HG03460 (cell line): ENCODE results near the gene IFT88.
"Not testable (repeated sequence)": the region's sequence is repeated elsewhere in the genome, so short reads cannot be mapped to it uniquely, and the experiment has no call there.

ENCODE experiments used
- ATAC-seq: cut with Tn5 transposase; IDR thresholded peaks from one replicate; pipeline ENCODE4 v1.9.1; 2021; ENCODE audit not compliant: unreplicated experiment

IFT88 gene

GRCh38 chr13:20623000-20623399 is 56.0 kb downstream of the IFT88 start:
- no peak for ATAC-seq

- no peak for ATAC-seq
Observed at GRCh38 chr13:20624213-20624612, 57.3 kb downstream of the IFT88 start.

DNA sequence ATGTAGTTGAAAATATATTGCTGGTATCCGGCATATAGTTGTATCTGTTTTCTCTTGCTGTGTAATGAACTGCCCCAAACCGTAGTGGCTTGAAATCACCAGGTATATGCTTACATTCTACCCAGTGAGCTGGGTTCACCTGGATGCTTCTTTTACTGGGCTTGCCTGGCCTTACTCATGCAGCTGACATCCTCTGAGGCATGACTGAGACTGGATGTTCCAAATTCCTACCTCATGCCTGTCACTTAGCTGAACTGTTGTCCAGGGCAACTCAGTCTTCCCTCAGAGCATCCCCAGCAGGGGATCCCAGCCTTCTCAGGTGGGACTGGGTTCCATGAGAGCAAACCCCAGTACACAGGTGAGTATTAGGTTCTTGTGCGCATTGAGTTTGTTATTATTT is 66.8 kb downstream of the IFT88 start:
- no peak for ATAC-seq

GRCh38 chr13:20636079-20636478 is 69.1 kb downstream of the IFT88 start:
- ATAC-seq: no peak

GRCh38 chr13:20637811-20638210 is 70.9 kb downstream of the IFT88 start:
- no peak for ATAC-seq

- no peak for ATAC-seq
Observed at GRCh38 chr13:20647758-20648157, 80.8 kb downstream of the IFT88 start.

DNA sequence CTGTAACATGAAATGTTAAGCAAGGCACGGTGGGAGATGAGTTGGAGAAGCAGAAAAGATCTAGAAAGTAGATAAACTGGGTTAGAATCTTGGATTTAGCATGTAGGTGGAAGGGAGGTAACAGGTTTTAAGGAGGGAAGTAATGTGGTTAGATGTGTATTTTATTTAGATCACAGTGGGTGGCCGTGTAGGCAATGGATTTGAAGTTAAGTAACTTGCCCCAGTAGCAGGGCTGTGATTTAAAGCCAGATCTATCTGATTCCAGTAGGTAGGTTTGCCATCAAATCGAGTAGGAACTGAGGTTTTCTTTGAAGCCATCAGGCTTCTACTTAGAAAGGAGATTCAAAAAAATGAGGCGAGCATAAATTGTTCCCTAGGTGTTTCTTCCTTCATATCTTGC is 86.0 kb downstream of the IFT88 start:
- no peak for ATAC-seq

DNA sequence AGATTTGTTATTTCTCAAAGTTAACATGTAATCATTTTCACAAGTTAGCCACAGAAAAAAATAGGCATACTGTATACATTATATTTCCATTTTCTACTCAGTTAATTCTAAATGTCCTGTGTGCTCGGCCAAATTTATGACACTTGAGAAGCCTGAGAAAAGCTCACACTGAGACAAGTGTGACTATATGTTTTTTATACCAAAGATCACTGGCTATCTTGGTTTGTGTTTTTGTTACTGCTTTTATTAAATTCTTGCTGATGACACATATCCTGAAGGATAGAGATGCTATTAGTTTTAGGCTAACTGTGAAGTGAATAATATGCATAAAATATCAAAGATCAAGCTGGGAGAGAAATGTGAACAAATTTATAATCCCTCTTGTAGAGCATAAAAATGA is 87.2 kb downstream of the IFT88 start:
- no peak for ATAC-seq

- no peak for ATAC-seq
Observed at GRCh38 chr13:20658451-20659040, 91.6 kb downstream of the IFT88 start.

DNA sequence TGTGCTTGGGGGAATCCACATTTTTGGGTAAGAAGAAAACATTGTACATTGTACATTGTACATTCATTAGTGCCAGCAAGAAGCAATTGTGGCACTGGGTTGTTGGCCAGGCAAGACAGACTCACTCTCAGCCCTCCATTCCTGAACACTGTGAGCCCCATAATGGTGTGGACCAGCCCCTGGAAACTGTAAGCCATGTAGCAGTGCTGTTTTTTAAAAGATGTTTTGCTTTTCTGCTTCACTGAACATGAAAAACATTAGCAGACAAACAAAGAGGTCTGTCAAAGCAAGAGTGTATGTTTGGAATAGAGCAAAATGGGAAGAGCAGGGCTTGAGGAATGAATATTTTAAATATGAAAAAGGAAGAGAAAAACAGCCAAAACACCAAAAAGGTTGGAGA is 97.4 kb downstream of the IFT88 start:
- ATAC-seq: no peak

DNA sequence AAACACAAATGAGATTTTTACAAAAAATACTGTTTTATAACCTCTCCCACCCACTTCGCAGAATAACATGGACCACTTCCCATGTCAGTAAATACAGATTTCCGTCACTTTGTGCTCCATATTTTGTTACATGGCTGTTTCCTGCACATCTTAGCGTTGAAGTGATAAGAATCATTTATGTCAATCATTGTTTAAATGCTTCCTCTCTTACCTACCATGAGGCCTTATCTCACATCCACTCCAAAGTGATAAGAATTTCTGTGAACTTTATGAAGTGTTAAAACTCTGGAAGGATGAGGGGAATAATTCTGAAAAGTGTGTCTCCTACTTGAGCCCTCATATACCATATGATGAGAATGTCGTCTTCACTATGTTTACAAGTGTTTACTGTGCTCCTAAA is 100.0 kb downstream of the IFT88 start:
- ATAC-seq: no peak

- ATAC-seq: no peak
Observed at GRCh38 chr13:20667857-20668437, 101.0 kb downstream of the IFT88 start.

GRCh38 chr13:20669162-20669561 is 102.2 kb downstream of the IFT88 start:
- ATAC-seq: no peak

DNA sequence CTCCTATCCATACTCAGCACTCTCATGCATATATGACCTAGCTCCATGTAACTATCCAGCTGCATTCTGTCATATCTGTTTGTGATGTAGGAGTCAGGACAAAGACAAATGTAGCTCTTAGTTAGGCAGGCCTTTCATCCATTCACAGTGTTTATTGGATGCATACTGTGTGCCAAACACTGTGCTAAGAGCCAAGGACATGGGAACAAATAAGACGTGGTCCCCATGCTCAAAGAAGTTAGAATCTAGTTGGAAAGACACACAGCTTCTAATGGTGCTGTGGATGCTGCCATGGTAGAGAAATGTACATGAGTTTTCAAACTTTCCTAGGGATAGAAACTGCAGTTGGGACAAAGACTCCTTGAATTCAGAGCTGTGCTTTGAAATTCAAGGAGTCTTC is 104.8 kb downstream of the IFT88 start:
- no peak for ATAC-seq

DNA sequence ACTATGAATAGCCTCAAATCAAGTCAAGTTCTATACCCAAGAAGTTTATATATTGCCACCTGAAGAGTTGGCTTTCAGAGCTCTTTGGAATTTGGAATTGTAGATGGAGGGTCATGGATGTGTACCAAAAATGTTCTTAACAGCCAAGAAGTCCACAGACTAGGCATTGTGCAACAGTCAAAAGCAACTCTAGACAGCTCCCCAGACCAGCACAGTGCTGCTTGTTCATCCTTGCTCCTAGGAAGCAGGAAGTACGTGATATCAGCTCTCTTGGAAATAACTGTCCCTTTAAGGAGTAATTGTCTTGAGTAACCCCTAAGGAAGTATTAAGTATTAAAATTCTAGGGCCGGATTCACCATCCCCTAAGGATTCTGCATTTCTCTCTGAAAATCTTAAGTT is 105.8 kb downstream of the IFT88 start:
- no peak for ATAC-seq

DNA sequence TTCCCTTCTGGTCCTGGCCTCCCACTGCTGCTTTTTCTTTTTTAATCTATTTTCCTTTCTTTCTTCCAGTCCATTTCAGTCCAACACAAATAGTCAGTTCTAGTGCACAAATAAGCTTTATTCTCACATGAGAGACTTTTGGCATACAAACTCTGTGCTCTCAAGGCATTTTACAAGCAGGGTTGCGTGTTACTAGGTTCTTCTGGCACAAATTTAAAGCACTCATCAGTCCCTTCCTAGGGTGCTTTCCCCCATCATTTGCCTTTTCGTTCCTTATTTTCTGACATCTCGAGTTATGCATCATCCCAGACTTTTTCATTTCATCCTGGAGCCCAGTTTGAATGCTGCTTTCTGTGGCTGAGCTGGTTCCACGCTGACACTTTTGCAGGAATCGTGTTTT is 106.8 kb downstream of the IFT88 start:
- no peak for ATAC-seq

GRCh38 chr13:20676213-20676612 is 109.3 kb downstream of the IFT88 start:
- no peak for ATAC-seq

GRCh38 chr13:20678606-20679005 is 111.6 kb downstream of the IFT88 start:
- not testable (repeated sequence) for ATAC-seq

DNA sequence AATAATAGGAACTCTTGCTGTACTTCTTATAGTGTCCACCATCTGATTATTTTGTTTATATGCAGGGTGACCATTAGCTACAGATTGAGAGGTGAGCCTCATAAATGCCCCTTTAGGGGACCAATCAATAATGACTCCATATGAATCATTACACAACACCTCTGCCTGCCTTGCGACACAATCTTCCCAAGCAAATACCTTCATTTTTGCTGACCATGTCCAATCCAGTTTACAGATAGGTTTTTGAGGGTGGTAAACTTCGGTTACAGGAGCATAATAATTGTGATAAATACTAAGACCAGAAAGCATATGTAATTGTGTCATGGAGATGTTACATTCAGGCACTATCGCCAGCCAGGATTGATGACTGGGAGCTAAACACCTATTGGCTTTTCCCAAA is 112.9 kb downstream of the IFT88 start:
- ATAC-seq: no peak

DNA sequence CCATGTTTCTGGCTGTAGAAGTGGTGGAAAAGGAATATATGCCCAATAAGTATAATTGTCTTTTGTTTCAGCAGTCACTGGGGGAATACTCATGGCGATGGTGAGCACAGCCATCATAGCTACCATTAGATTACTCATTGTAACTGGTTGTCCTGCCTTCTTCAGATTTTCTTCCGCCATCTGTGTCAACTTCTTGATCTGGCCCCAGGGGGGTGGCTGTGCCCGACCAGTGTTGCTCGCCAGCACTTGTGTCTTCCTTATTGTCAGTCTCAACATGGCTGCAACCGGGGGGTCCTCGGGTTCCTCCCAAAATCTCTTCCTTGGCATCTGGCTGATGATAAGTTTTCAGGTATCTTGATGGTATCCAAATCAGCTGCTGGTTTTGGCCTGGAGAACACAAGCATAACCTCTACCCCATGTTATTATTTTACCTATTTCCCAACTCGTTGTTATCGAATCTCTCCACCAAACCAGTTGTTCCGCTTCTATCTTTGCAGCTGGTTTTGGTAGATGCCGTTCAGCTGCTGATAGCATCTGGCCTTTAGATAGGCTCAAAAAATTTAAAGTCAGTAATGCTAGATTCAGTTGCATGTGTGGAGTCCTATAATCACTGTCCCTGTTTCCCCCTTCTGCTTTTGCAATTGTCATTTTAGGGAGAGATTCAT is 113.6 kb downstream of the IFT88 start:
- ATAC-seq: no peak

GRCh38 chr13:20681481-20681880 is 114.5 kb downstream of the IFT88 start:
- ATAC-seq: not testable (repeated sequence)

GRCh38 chr13:20682061-20682460 is 115.1 kb downstream of the IFT88 start:
- no peak for ATAC-seq

DNA sequence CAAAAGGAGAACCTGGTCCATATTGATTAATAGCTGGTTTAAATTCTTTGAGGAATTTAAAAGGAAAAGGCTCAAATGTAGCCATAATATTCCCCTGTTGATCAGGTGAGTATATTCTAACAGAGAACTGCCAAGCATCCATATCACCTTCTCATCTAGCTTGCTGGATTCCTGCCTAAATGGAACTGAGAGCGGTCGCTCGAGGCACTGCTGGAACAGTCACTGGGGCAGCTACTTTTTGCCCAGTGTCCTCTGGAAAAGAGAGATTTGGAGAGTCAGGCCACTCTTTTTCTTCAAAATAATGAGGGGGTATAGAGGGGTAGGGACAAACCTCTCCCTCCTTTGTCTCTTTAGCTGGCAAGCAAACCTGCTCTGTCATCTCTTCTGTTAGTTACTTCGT is 117.1 kb downstream of the IFT88 start:
- ATAC-seq: no peak
